Measurements from ENCODE around the gene S100A5. TPM values are rescaled to one million over a fixed set of nuclear protein-coding genes. Genes with fewer than 3 reads are reported as not detected.
A peak's percentile ranks its signal among the peaks of the same experiment; 100 is the strongest.

Gene S100A5
- total RNA-seq, 1 donor from 2014 or later, result not detected

- Histone ChIP-seq H3K36me3 (ENCODE audit: control insufficient read depth in 3 of 3, insufficient read depth in 3 of 3, low read length in 3 of 3) (peaks cover 0 to 3% (median 0%) of the 10 kb centered on the region in 3 donors), H3K9ac (ENCODE audit: low read depth in 1 of 3, low read length in 3 of 3) (peak within 1 kb of the TSS; percentile 89 to 97 (median 91)), H3K4me3 (ENCODE audit: low read length in 3 of 3) (peak within 1 kb of the TSS; percentile 95 to 97 (median 95)), H3K27me3 (ENCODE audit: control insufficient read depth in 3 of 3, insufficient read depth in 3 of 3, low read length in 3 of 3) (peaks cover 0 to 5% (median 0%) of the 10 kb centered on the region in 3 donors), H3K9me3 (ENCODE audit: control insufficient read depth in 3 of 3, low read length in 3 of 3) (no peaks in the 10 kb centered on the region), H3K4me1 (ENCODE audit: control insufficient read depth in 3 of 3, insufficient read depth in 3 of 3, low read length in 3 of 3) (peaks cover 38 to 48% (median 41%) of the 10 kb centered on the region in 3 donors), H3K27ac (ENCODE audit: low read depth, low read length) (peak within 1 kb of the TSS; percentile 96)
Measured at GRCh38 chr1:153535242-153536011, 5.3 kb downstream of the S100A5 start, which contains the start of gene S100A6. Gene S100A6 (minus strand): TSS chr1:153535991. CDS start chr1:153535339, 652 bp downstream.

DNA sequence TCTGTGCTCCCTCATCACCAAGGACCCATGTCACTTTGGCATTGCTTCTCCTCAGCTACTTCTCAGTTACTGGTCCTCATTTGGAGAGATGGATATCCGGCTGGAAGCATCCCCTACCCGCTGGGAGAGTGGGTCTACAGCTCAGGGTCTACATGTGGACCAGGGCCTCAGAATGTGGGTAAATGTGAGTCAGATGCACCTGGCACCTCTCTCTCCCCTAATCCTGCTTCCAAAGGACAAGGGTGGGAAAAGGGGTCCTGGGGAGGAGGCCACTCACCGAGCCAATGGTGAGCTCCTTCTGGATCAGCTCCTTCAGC lies 5.9 kb downstream of the S100A5 start:
- peak overlapping the region; percentile 89 to 97 (median 91) for H3K9ac ChIP-seq (ENCODE audit: low read depth in 1 of 3, low read length in 3 of 3)

GRCh38 chr1:153534226-153534924 lies 6.4 kb downstream of the S100A5 start:
- H3K4me3 ChIP-seq (ENCODE audit: low read length in 3 of 3), result peak overlapping the region; percentile 95 to 97 (median 95)
- H3K27ac ChIP-seq (ENCODE audit: low read depth, low read length), result peak overlapping the region; percentile 96
- H3K9ac ChIP-seq (ENCODE audit: low read depth in 1 of 3, low read length in 3 of 3), result peak overlapping the region; percentile 70 to 97 (median 91)
- peaks cover 37 to 48% (median 41%) of the 10 kb centered on the region in 3 donors for H3K4me1 ChIP-seq (ENCODE audit: control insufficient read depth in 3 of 3, insufficient read depth in 3 of 3, low read length in 3 of 3)
- H3K9me3 ChIP-seq (ENCODE audit: control insufficient read depth in 3 of 3, low read length in 3 of 3), result no peaks in the 10 kb centered on the region
- peaks cover 0 to 5% (median 0%) of the 10 kb centered on the region in 3 donors for H3K27me3 ChIP-seq (ENCODE audit: control insufficient read depth in 3 of 3, insufficient read depth in 3 of 3, low read length in 3 of 3)
- peaks cover 0 to 3% (median 0%) of the 10 kb centered on the region in 3 donors for H3K36me3 ChIP-seq (ENCODE audit: control insufficient read depth in 3 of 3, insufficient read depth in 3 of 3, low read length in 3 of 3)

More for the DNA sequence above, 5.9 kb downstream of the S100A5 start:
- peaks cover 37 to 48% (median 41%) of the 10 kb centered on the region in 3 donors for H3K4me1 ChIP-seq (ENCODE audit: control insufficient read depth in 3 of 3, insufficient read depth in 3 of 3, low read length in 3 of 3)
- no peaks in the 10 kb centered on the region for H3K9me3 ChIP-seq (ENCODE audit: control insufficient read depth in 3 of 3, low read length in 3 of 3)
- peaks cover 0 to 5% (median 0%) of the 10 kb centered on the region in 3 donors for H3K27me3 ChIP-seq (ENCODE audit: control insufficient read depth in 3 of 3, insufficient read depth in 3 of 3, low read length in 3 of 3)
- peak overlapping the region; percentile 95 to 97 (median 95) for H3K4me3 ChIP-seq (ENCODE audit: low read length in 3 of 3)
- H3K27ac ChIP-seq (ENCODE audit: low read depth, low read length), result peak overlapping the region; percentile 96
- H3K36me3 ChIP-seq (ENCODE audit: control insufficient read depth in 3 of 3, insufficient read depth in 3 of 3, low read length in 3 of 3), result peaks cover 0 to 3% (median 0%) of the 10 kb centered on the region in 3 donors

GRCh38 chr1:153533689-153534201 lies 7.0 kb downstream of the S100A5 start:
- Histone ChIP-seq H3K36me3 (ENCODE audit: control insufficient read depth in 3 of 3, insufficient read depth in 3 of 3, low read length in 3 of 3) (peaks cover 0 to 3% (median 0%) of the 10 kb centered on the region in 3 donors), H3K9me3 (ENCODE audit: control insufficient read depth in 3 of 3, low read length in 3 of 3) (no peaks in the 10 kb centered on the region), H3K27ac (ENCODE audit: low read depth, low read length) (peak overlapping the region; percentile 96), H3K4me1 (ENCODE audit: control insufficient read depth in 3 of 3, insufficient read depth in 3 of 3, low read length in 3 of 3) (peaks cover 37 to 48% (median 41%) of the 10 kb centered on the region in 3 donors), H3K9ac (ENCODE audit: low read depth in 1 of 3, low read length in 3 of 3) (peak overlapping the region; percentile 60 to 91 (median 70)), H3K4me3 (ENCODE audit: low read length in 3 of 3) (peak overlapping the region; percentile 95 to 97 (median 95)), H3K27me3 (ENCODE audit: control insufficient read depth in 3 of 3, insufficient read depth in 3 of 3, low read length in 3 of 3) (peaks cover 0 to 5% (median 0%) of the 10 kb centered on the region in 3 donors)

DNA sequence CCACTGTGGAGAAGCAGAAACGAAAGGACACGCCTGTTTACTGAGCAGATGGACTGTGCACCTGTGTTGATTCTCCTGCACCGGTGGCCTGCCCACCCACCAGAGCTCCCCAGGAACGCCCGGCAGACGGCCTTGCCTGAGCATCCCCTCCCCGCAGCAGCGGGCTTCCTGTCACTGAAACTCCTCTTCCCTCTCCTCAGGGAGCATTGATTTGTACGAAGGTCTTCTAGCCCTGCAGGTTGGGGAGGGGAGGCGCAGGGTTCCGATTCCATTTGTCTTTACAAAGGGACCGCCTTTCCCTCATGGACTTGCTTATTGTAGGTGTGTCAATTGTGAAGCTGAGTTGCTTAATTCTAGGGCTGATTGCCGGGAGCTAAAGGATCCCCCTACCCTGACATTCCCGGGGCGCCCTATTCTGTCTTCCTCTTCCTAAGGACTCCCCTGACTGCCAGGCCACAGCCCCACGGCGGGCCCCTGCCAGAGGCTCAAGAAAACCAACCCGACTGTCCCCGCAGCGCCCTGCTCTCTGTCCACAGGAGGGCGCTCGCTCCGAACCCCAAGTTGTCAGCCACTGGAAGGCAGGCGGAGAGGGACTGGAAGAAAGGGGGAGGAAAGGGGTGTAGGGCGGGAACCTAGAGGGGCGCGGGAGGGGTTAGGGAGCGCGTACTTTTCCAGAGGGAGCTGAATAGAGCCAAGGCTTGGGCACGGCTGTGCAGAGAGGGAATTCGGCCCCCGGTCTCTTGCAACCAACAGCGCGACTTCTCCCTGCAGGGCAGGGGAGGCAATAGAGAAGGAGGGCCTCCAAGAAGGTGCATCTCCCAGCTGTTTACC lies 7.8 kb downstream of the S100A5 start:
- H3K36me3 ChIP-seq (ENCODE audit: control insufficient read depth in 3 of 3, insufficient read depth in 3 of 3, low read length in 3 of 3), result peaks cover 0 to 3% (median 0%) of the 10 kb centered on the region in 3 donors
- H3K9me3 ChIP-seq (ENCODE audit: control insufficient read depth in 3 of 3, low read length in 3 of 3), result no peaks in the 10 kb centered on the region
- peak overlapping the region; percentile 27 to 70 (median 60) for H3K9ac ChIP-seq (ENCODE audit: low read depth in 1 of 3, low read length in 3 of 3)
- H3K4me3 ChIP-seq (ENCODE audit: low read length in 3 of 3), result peak overlapping the region; percentile 95 to 97 (median 95)
- peaks cover 0 to 5% (median 0%) of the 10 kb centered on the region in 3 donors for H3K27me3 ChIP-seq (ENCODE audit: control insufficient read depth in 3 of 3, insufficient read depth in 3 of 3, low read length in 3 of 3)
- H3K4me1 ChIP-seq (ENCODE audit: control insufficient read depth in 3 of 3, insufficient read depth in 3 of 3, low read length in 3 of 3), result peaks cover 37 to 48% (median 41%) of the 10 kb centered on the region in 3 donors
- H3K27ac ChIP-seq (ENCODE audit: low read depth, low read length), result peak overlapping the region; percentile 96

GRCh38 chr1:153532181-153532580 lies 8.6 kb downstream of the S100A5 start:
- Histone ChIP-seq H3K9ac (ENCODE audit: low read depth in 1 of 3, low read length in 3 of 3) (no peak overlapping the region), H3K27me3 (ENCODE audit: control insufficient read depth in 3 of 3, insufficient read depth in 3 of 3, low read length in 3 of 3) (peaks cover 0 to 5% (median 0%) of the 10 kb centered on the region in 3 donors), H3K9me3 (ENCODE audit: control insufficient read depth in 3 of 3, low read length in 3 of 3) (no peaks in the 10 kb centered on the region), H3K27ac (ENCODE audit: low read depth, low read length) (no peak overlapping the region), H3K4me1 (ENCODE audit: control insufficient read depth in 3 of 3, insufficient read depth in 3 of 3, low read length in 3 of 3) (peaks cover 37 to 48% (median 41%) of the 10 kb centered on the region in 3 donors), H3K4me3 (ENCODE audit: low read length in 3 of 3) (no peak overlapping the region), H3K36me3 (ENCODE audit: control insufficient read depth in 3 of 3, insufficient read depth in 3 of 3, low read length in 3 of 3) (peaks cover 0 to 3% (median 0%) of the 10 kb centered on the region in 3 donors)

- no peak overlapping the region for H3K4me3 ChIP-seq (ENCODE audit: low read length in 3 of 3)
- peaks cover 0 to 3% (median 0%) of the 10 kb centered on the region in 3 donors for H3K36me3 ChIP-seq (ENCODE audit: control insufficient read depth in 3 of 3, insufficient read depth in 3 of 3, low read length in 3 of 3)
- no peaks in the 10 kb centered on the region for H3K9me3 ChIP-seq (ENCODE audit: control insufficient read depth in 3 of 3, low read length in 3 of 3)
- peaks cover 0 to 5% (median 0%) of the 10 kb centered on the region in 3 donors for H3K27me3 ChIP-seq (ENCODE audit: control insufficient read depth in 3 of 3, insufficient read depth in 3 of 3, low read length in 3 of 3)
- H3K9ac ChIP-seq (ENCODE audit: low read depth in 1 of 3, low read length in 3 of 3), result no peak overlapping the region
- peaks cover 37 to 44% (median 37%) of the 10 kb centered on the region in 3 donors for H3K4me1 ChIP-seq (ENCODE audit: control insufficient read depth in 3 of 3, insufficient read depth in 3 of 3, low read length in 3 of 3)
- H3K27ac ChIP-seq (ENCODE audit: low read depth, low read length), result no peak overlapping the region
Measured at GRCh38 chr1:153531638-153532037, 9.1 kb downstream of the S100A5 start.

DNA sequence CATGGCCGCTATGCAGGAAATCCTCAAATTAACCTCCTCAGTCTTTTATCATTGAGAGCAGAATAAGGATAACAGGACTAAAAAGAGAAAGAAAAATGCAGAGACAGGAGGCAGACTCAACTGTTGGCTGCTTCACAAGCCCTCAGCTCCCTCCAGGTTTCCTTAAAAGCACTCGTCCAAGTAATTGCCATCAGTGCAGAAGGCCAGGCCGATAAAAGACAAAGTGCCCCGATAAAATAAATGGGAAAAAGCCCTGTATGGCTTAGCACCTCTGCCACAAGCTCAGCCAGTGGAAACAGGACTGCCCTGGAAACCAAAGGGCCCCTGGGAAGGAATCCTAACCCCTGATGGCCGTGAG lies 13.1 kb downstream of the S100A5 start:
- Histone ChIP-seq H3K9me3 (ENCODE audit: control insufficient read depth in 3 of 3, low read length in 3 of 3) (no peaks in the 10 kb centered on the region), H3K27ac (ENCODE audit: low read depth, low read length) (no peak overlapping the region), H3K27me3 (ENCODE audit: control insufficient read depth in 3 of 3, insufficient read depth in 3 of 3, low read length in 3 of 3) (no peaks in the 10 kb centered on the region), H3K4me3 (ENCODE audit: low read length in 3 of 3) (no peak overlapping the region), H3K36me3 (ENCODE audit: control insufficient read depth in 3 of 3, insufficient read depth in 3 of 3, low read length in 3 of 3) (no peaks in the 10 kb centered on the region), H3K4me1 (ENCODE audit: control insufficient read depth in 3 of 3, insufficient read depth in 3 of 3, low read length in 3 of 3) (peaks cover 1 to 5% (median 3%) of the 10 kb centered on the region in 3 donors), H3K9ac (ENCODE audit: low read depth in 1 of 3, low read length in 3 of 3) (no peak overlapping the region)

DNA sequence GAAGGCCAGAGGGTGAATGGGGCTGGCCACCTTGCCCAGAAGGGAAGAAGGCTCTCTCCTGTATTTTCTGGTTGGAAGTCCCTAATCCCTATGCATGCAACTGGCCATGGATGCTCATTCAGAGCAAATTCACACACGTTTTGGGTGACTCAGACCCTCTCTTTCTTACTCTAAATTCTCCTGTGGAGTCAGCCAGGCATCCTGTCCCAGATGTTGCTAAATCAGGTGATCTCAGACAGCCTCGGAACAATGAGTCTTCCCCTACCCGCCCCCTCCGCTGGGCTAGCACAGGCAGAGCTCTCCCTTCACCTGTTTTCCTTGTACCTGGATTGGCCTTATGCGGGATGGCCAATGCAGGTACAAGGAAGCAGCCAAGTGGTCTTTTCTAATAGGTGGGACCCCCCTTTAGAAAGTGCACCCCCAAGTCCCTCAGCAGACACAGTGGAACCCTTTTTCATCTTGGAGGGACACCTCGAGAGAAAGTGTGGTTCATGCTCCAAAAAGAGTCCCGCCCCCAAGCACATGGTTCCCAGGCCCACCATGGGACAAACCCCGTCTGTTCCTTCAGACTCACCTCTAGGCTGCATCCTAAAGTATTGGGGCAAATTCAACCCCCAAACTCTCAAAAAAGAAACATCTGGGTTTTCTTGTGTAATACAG lies 13.6 kb downstream of the S100A5 start:
- no peak overlapping the region for H3K9ac ChIP-seq (ENCODE audit: low read depth in 1 of 3, low read length in 3 of 3)
- no peaks in the 10 kb centered on the region for H3K36me3 ChIP-seq (ENCODE audit: control insufficient read depth in 3 of 3, insufficient read depth in 3 of 3, low read length in 3 of 3)
- no peaks in the 10 kb centered on the region for H3K27me3 ChIP-seq (ENCODE audit: control insufficient read depth in 3 of 3, insufficient read depth in 3 of 3, low read length in 3 of 3)
- no peak overlapping the region for H3K4me3 ChIP-seq (ENCODE audit: low read length in 3 of 3)
- no peaks in the 10 kb centered on the region for H3K9me3 ChIP-seq (ENCODE audit: control insufficient read depth in 3 of 3, low read length in 3 of 3)
- peaks cover 0 to 3% (median under 1%) of the 10 kb centered on the region in 3 donors for H3K4me1 ChIP-seq (ENCODE audit: control insufficient read depth in 3 of 3, insufficient read depth in 3 of 3, low read length in 3 of 3)
- no peak overlapping the region for H3K27ac ChIP-seq (ENCODE audit: low read depth, low read length)

Data from skeletal muscle tissue (tissue), 4 donors.